Stimulated activated CD8-positive, alpha-beta memory T cell treated with anti-CD3 and anti-CD28 coated beads, Interleukin-2, amount 100 ng/mL, for 48 hours (primary cell): ENCODE results near the gene SLC48A1.

Experiments used
- DNase-seq, 2 donors: peaks; one replicate each; pipeline ENCODE4 v3.0.0-alpha.2; 2020; ENCODE audit warnings: low read depth in 2 of 2

Gene SLC48A1

DNA sequence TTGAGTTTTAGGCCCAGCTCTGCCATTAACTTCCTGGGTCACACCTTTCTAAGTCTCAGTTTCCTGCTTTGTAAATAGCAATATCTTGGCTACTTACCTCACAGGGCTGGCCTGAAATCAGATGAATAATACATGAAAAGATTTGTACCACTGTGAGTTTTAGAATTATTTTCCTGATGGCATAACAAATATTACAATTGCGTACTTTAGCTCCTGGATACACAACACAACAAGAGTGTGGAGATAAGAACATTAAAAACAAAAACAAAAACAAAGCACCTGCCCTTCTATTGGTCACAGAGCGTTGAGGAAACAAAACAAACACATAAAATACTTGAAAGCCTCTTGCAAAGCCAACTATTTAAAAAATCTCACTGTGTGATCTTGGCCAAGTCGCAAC, 51.6 kb downstream of the SLC48A1 start:
- DNase-seq, result no peak

DNA sequence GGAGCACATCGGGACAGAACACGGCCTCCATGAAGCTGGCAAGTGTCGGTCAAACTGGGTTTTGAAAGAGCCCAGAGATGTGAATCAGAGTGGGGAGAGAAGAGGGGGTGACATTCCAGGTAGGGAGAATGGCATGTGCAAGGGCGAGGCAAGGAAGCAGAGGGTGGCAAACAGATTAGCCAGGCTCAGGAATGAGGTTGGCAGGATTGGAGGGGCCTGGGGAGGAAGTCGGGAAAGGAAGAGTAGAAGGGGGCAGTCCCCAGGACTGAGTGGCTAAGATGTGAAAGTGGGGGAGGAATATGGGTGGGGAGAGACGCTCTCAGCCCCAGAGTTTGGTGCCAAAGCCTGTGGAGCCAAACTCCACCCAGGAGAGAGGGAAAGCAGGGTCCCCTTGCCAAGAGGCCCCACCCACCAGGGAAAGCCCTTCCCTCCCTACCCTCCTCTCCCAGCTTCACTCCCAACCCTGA, 52.2 kb downstream of the SLC48A1 start:
- DNase-seq, result no peak

DNA sequence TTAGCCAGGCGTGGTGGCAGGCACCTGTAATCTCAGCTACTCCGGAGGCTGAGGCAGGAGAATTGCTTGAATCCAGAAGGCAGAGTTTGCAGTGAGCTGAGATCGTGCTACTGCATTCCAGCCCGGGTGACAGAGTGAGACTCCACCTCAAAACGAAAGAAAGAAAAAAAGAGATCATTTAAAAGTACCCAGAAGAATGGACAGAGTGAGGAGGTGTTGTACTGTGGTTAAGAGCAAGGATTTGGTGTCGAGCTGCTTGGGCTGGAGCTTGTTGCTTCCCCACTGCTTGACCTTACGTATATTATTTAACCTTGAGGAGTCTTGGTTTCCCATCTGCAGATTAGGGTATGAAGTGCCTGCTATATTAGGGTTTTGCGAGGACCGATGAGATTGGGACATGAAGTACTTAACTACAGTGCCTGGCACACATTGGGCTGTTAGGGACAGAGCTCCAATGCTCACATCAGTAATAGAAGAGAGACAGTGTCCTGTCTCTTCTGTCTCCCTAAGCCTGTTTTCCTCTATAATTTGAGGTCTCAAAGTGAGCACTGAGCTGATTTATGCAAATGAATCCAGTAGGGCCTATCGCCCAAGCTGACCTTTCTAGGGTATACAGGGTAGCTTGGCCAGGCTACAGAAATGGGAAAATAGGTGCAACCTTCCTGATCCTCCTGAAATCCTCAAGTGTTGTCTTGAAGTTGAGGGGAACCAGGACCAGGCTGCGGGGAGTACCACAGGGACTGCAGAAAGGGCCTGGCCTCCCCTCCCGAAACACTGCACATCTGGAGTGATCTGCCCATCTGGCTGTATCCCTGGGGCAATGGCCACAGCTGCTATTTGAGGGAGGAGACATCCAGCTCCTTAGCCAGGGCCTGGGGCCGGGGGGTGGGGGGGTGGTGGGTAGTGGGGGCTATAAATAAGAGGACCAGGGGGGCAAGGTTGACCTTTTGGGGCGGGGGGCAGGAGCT, 55.3 kb downstream of the SLC48A1 start:
- DNase-seq, result no peak

DNA sequence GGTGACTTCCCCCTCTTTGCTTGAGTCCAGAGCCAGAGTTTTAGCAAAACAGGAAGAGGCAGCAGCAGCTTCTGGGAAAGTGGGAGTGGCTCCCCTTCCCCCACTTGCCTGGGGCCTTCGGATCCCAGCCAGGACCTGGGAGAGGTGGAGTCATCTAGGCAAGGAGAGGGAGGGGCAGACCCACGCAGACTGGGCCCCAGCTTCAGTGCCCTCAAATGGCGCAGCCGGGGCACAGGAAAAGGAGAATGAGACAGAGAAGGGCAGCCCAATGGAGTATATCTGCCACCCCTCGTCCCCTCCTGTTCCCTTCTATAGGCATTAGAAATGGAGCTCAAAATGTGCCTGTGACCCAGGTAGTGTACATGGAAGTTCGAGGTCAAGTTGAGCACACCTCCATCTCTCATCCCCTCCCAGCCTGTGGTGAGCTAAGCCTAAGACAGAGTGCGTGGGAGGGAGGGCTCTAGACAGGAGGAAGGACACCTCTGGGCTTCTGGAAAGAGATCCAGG, 56.0 kb downstream of the SLC48A1 start:
- DNase-seq, result no peak

DNA sequence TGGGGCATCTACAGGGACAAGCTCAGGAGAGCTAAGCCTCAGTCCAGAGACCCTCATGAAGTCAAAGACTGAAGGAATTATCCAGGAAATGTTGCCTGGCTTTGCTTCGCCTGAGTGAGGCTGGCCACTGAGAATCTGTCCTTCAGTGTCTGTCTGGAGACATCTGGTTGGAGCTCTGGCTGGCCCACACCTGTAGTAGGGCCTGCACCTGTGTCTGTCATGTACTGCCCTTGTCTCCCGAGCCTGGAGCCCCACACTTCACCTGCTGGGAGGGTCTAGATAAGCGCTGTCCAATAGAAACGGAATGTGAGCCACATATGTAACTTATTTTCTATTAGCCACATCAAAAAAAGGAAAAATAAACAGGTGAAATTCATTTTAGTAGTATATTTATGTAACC, 56.5 kb downstream of the SLC48A1 start:
- no peak for DNase-seq
